PC-3 (cell line): ENCODE measurements around the gene CNMD. TPM values are rescaled to one million over a fixed set of nuclear protein-coding genes. Genes with fewer than 3 reads are reported as not detected.
A peak's percentile ranks its signal among the peaks of the same experiment; 100 is the strongest.
"Not testable (repeated sequence)": the region's sequence is repeated elsewhere in the genome, so short reads cannot be mapped to it uniquely, and the experiment has no call there.

Source experiments
- ATAC-seq: fragments of 200-7000 bp; cut with Tn5 transposase; 2 replicates; pipeline ENCODE4 v1.9.1; 2020; ENCODE audit warnings: mild to moderate bottlenecking, moderate library complexity
- BruUV-seq: library from RNA; stranded (reverse); fragments of 400-500 nt; replicated peaks from 2 replicates; lab custom pipeline; 2021; lab: Mats Ljungman, UMichigan
- CTCF ChIA-PET: fragments of 300-600 bp; sonication (Branson Sonifier 250); formaldehyde crosslinking; loops from one replicate; lab custom pipeline; 2022; ENCODE audit warnings: antibody characterized with exemption; lab: Charles Lee
- POLR2A ChIA-PET: fragments of 300-600 bp; sonication (Branson Sonifier 250); formaldehyde crosslinking; loops from one replicate; lab custom pipeline; 2022; ENCODE audit warnings: antibody characterized with exemption; ENCODE audit not compliant: unreplicated experiment; lab: Charles Lee
- DNase-seq: peaks from one replicate; pipeline ENCODE4 v3.0.0-alpha.2; 2015
- H2AFZ ChIP-seq: fragments of 300-600 bp; sonication (generic); 2 replicates; pipeline ENCODE4 v1.6.0; 2016; ENCODE audit warnings: antibody characterized with exemption, low read length
- H3F3A ChIP-seq: fragments of 300-600 bp; sonication (generic); one replicate; pipeline ENCODE4 v1.6.0; 2017; ENCODE audit warnings: antibody characterized with exemption, low read length, control low read depth, mild to moderate bottlenecking; ENCODE audit not compliant: unreplicated experiment
- H3K27ac ChIP-seq: fragments of 300-600 bp; sonication (generic); 2 replicates; pipeline ENCODE4 v1.5.1; 2016; ENCODE audit warnings: mild to moderate bottlenecking, low read length
- H3K27me3 ChIP-seq: fragments of 300-600 bp; sonication (generic); 2 replicates; pipeline ENCODE4 v1.6.1; 2016; ENCODE audit warnings: low read length, mixed read lengths
- H3K36me3 ChIP-seq: fragments of 300-600 bp; sonication (generic); 2 replicates; pipeline ENCODE4 v1.6.1; 2016; ENCODE audit warnings: low read depth, mixed run types, low read length, mixed read lengths
- H3K4me1 ChIP-seq: fragments of 300-600 bp; sonication (generic); 2 replicates; pipeline ENCODE4 v1.5.1; 2016; ENCODE audit warnings: low read length; ENCODE audit not compliant: insufficient read depth
- H3K4me2 ChIP-seq: fragments of 300-600 bp; sonication (generic); 2 replicates; pipeline ENCODE4 v1.6.0; 2016; ENCODE audit warnings: low read length
- H3K4me3 ChIP-seq: fragments of 300-600 bp; sonication (generic); 2 replicates; pipeline ENCODE4 v1.5.1; 2016; ENCODE audit warnings: mild to moderate bottlenecking, low read length, mixed read lengths
- H3K79me2 ChIP-seq: fragments of 300-600 bp; sonication (generic); 2 replicates; pipeline ENCODE4 v1.6.1; 2017; ENCODE audit warnings: low read length, mixed read lengths
- H3K9ac ChIP-seq: fragments of 300-600 bp; sonication (generic); 2 replicates; pipeline ENCODE4 v1.6.0; 2016; ENCODE audit warnings: mild to moderate bottlenecking, low read length
- H3K9me2 ChIP-seq: fragments of 300-600 bp; sonication (generic); replicated peaks from 2 replicates; pipeline ENCODE4 v1.6.1; 2016; ENCODE audit warnings: mixed run types, low read length, mixed read lengths
- H3K9me3 ChIP-seq: fragments of 300-600 bp; sonication (generic); 2 replicates; pipeline ENCODE4 v1.6.1; 2016; ENCODE audit warnings: low read length, mixed read lengths
- H4K20me1 ChIP-seq: fragments of 300-600 bp; sonication (generic); 2 replicates; pipeline ENCODE4 v1.6.1; 2016; ENCODE audit warnings: low read length, mixed read lengths
- CTCF ChIP-seq: fragments of 300-600 bp; sonication (generic); conservative IDR thresholded peaks from 2 replicates; pipeline ENCODE4 v1.5.1; 2017; ENCODE audit warnings: antibody characterized with exemption, low read depth, mild to moderate bottlenecking, low read length
- EZH2 ChIP-seq: fragments of 300-600 bp; sonication (generic); IDR thresholded peaks from one replicate; pipeline ENCODE4 v1.6.1; 2017; ENCODE audit warnings: antibody characterized with exemption, mild to moderate bottlenecking, low read length; ENCODE audit not compliant: unreplicated experiment
- EZH2phosphoT487 ChIP-seq: fragments of 300-600 bp; sonication (generic); IDR thresholded peaks from 2 replicates; pipeline ENCODE4 v1.6.1; 2018; ENCODE audit warnings: mild to moderate bottlenecking, antibody characterized with exemption, low read length, borderline replicate concordance
- intact Hi-C: fragments of 100-400 bp; cut with micrococcal nuclease; formaldehyde crosslinking; loops from 2 replicates; pipeline ENCODE4 v1.9.0; 2023
- total RNA-seq: library from RNA; depleted of rRNA; stranded (reverse); fragments of >200 nt; gene quantifications from 2 replicates; pipeline ENCODE4 v1.2.3, GENCODE V29; 2014

The CNMD gene
- total RNA-seq, 1 experiment from 2014 or later, result not detected

GRCh38 chr13:52711286-52711685, 28.3 kb downstream of the CNMD start:
- CTCF ChIA-PET, result no interaction called here
- H3K4me1 ChIP-seq, result no peaks in the 10 kb centered on the region
- POLR2A ChIA-PET, result no interaction called here
- peaks cover 7% of the 10 kb centered on the region; the same call in 1 of the 2 replicates for H3K27me3 ChIP-seq
- H3K79me2 ChIP-seq, result no peaks in the 10 kb centered on the region
- no peaks in the 10 kb centered on the region for H3F3A ChIP-seq
- no peak for TF ChIP-seq EZH2
- TF ChIP-seq CTCF, result no peak
- TF ChIP-seq EZH2phosphoT487, result no peak
- ATAC-seq (no peak), DNase-seq (no peak)
- BruUV-seq, result no TSS peak
- no peak overlapping the region for H3K4me2 ChIP-seq
- H4K20me1 ChIP-seq, result no peaks in the 10 kb centered on the region
- intact Hi-C loops, result no loop called here
- no peaks in the 10 kb centered on the region for H3K9me2 ChIP-seq
- H2AFZ ChIP-seq, result no peak overlapping the region
- no peaks in the 10 kb centered on the region for H3K36me3 ChIP-seq
- no peaks in the 10 kb centered on the region for H3K9me3 ChIP-seq
- H3K27ac ChIP-seq, result no peak overlapping the region
- H3K9ac ChIP-seq, result no peak overlapping the region
- no peak overlapping the region for H3K4me3 ChIP-seq

DNA sequence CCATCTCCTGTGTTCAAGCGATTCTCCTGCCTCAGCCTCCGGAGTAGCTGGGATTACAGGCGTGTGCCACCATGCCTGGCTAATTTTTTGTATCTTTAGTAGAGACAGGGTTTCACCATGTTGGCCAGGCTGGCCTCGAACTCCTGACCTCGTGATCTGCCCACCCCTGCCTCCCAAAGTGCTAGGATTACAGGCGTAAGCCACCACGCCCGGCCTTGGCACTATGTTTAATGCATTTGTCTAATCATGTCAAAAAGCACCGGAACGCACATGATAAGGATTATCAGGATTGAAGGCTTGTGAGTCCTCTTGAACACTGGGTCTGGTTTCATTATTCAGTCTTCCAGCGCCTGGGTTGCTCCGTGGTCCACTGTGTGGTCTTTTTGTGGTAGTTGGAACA, 31.4 kb downstream of the CNMD start:
- H3K4me2 ChIP-seq, intact Hi-C loops, ATAC-seq, CTCF ChIA-PET, H3K36me3 ChIP-seq, H3K9me3 ChIP-seq, H3K27ac ChIP-seq, H2AFZ ChIP-seq, H3K9ac ChIP-seq, H4K20me1 ChIP-seq, H3K4me3 ChIP-seq, BruUV-seq, DNase-seq, H3K9me2 ChIP-seq, POLR2A ChIA-PET, H3F3A ChIP-seq, H3K27me3 ChIP-seq, H3K79me2 ChIP-seq, H3K4me1 ChIP-seq: not testable (repeated sequence)

GRCh38 chr13:52707375-52707774, 32.2 kb downstream of the CNMD start:
- no peak for DNase-seq
- Histone ChIP-seq H3K4me1 (no peaks in the 10 kb centered on the region), H3K4me2 (no peak overlapping the region), H3K4me3 (no peak overlapping the region), H3K79me2 (no peaks in the 10 kb centered on the region), H3K27ac (no peak overlapping the region), H3F3A (no peaks in the 10 kb centered on the region), H3K9ac (no peak overlapping the region), H3K36me3 (no peaks in the 10 kb centered on the region), H4K20me1 (no peaks in the 10 kb centered on the region), H2AFZ (no peak overlapping the region), H3K9me3 (no peaks in the 10 kb centered on the region), H3K27me3 (no peaks in the 10 kb centered on the region), H3K9me2 (no peaks in the 10 kb centered on the region)
- POLR2A ChIA-PET, result no interaction called here
- ATAC-seq, result peak; percentile 31; the same call in 1 of the 2 replicates
- intact Hi-C loops, result no loop called here
- CTCF ChIA-PET, result no interaction called here
- BruUV-seq, result no TSS peak
- no peak for TF ChIP-seq EZH2
- TF ChIP-seq CTCF, result peak; percentile 30; the same call in 1 of the 2 replicates
- no peak for TF ChIP-seq EZH2phosphoT487
